CD14-positive monocyte (primary cell): Measurements from ENCODE around the gene MAPK12. TPM values are rescaled to one million over a fixed set of nuclear protein-coding genes. Genes with fewer than 3 reads are reported as not detected.
A peak's percentile ranks its signal among the peaks of the same experiment; 100 is the strongest.

Experiments
- DNase-seq, 3 donors: peaks; one replicate each; pipeline ENCODE4 v3.0.0-alpha.2; 2011 to 2022
- H2AFZ ChIP-seq: 2 replicates; pipeline ENCODE4 v1.6.0; 2012; ENCODE audit warnings: mild to moderate bottlenecking, low read depth, low read length, inconsistent platforms; ENCODE audit not compliant: insufficient read depth, poor library complexity, severe bottlenecking
- H3K27ac ChIP-seq, 2 donors: 1 replicate in 1 of 2; 2 replicates in 1 of 2; pipeline ENCODE4 v1.5.1; 2012 to 2013; ENCODE audit warnings: low read length in 2 of 2, control low read depth in 1 of 2, inconsistent platforms in 1 of 2, low read depth in 1 of 2, mild to moderate bottlenecking in 1 of 2
- H3K27me3 ChIP-seq, 2 donors: one replicate each; pipeline versions ENCODE4 v1.6.0 to v1.6.1; 2011 to 2013; ENCODE audit warnings: low read length in 2 of 2; ENCODE audit not compliant: control insufficient read depth in 2 of 2, insufficient read depth in 2 of 2
- H3K36me3 ChIP-seq, 2 donors: replicated peaks in 1 of 2; 1 replicate in 1 of 2; 2 replicates in 1 of 2; pipeline versions ENCODE4 v1.5.1 to v1.6.1; 2012 to 2013; ENCODE audit warnings: low read length in 2 of 2, control low read depth in 1 of 2, inconsistent platforms in 1 of 2, mild to moderate bottlenecking in 1 of 2; ENCODE audit not compliant: insufficient read depth in 2 of 2, control insufficient read depth in 1 of 2
- H3K4me1 ChIP-seq, 2 donors: 1 replicate in 1 of 2; 2 replicates in 1 of 2; pipeline versions ENCODE4 v1.5.1 to v1.6.1; 2012 to 2013; ENCODE audit warnings: low read length in 2 of 2, control low read depth in 1 of 2, inconsistent platforms in 1 of 2, mild to moderate bottlenecking in 1 of 2, moderate library complexity in 1 of 2; ENCODE audit not compliant: insufficient read depth in 2 of 2, control insufficient read depth in 1 of 2
- H3K4me2 ChIP-seq: replicated peaks from 2 replicates; pipeline ENCODE3; 2012; ENCODE audit warnings: low read length, moderate library complexity, mild to moderate bottlenecking; ENCODE audit not compliant: poor library complexity, severe bottlenecking; ENCODE audit errors: extremely low read depth
- H3K4me3 ChIP-seq, 3 experiments: fragments of 200-600 bp in 1 of 3; sonication (generic) in 1 of 3; replicated peaks in 1 of 3; 1 replicate in 2 of 3; 2 replicates in 1 of 3; pipeline ENCODE4 v1.5.1; 2011 to 2013; ENCODE audit warnings: low read length in 3 of 3, mild to moderate bottlenecking in 3 of 3, control low read depth in 2 of 3, low read depth in 2 of 3, inconsistent platforms in 1 of 3, moderate library complexity in 1 of 3
- H3K79me2 ChIP-seq: 2 replicates; pipeline ENCODE4 v1.6.0; 2012; ENCODE audit warnings: mild to moderate bottlenecking, control low read depth, inconsistent platforms, low read length, moderate library complexity; ENCODE audit not compliant: insufficient read depth
- H3K9ac ChIP-seq: 2 replicates; pipeline ENCODE4 v1.6.0; 2017; ENCODE audit warnings: low read length, mild to moderate bottlenecking; ENCODE audit not compliant: insufficient read depth, poor library complexity, severe bottlenecking
- H3K9me3 ChIP-seq, 2 donors: replicated peaks in 1 of 2; 1 replicate in 1 of 2; 2 replicates in 1 of 2; pipeline versions ENCODE4 v1.5.1 to v1.6.1; 2012 to 2013; ENCODE audit warnings: low read length in 2 of 2, control low read depth in 1 of 2; ENCODE audit not compliant: control insufficient read depth in 1 of 2, insufficient read depth in 1 of 2
- H4K20me1 ChIP-seq: 2 replicates; pipeline ENCODE4 v1.6.0; 2012; ENCODE audit warnings: mild to moderate bottlenecking, low read length, control low read depth, moderate library complexity; ENCODE audit not compliant: insufficient read depth
- H3K27ac Mint-ChIP-seq, 7 donors: one replicate each; pipeline ENCODE4 v1.8.0; 2020; ENCODE audit warnings: mild to moderate bottlenecking in 7 of 7, mixed read lengths in 7 of 7, moderate library complexity in 6 of 7, inconsistent platforms in 2 of 7
- H3K27me3 Mint-ChIP-seq, 3 donors: one replicate each; pipeline ENCODE4 v1.8.0; 2021 to 2022; ENCODE audit warnings: low read depth in 3 of 3, mild to moderate bottlenecking in 3 of 3, mixed read lengths in 3 of 3, moderate library complexity in 3 of 3, inconsistent platforms in 1 of 3
- H3K36me3 Mint-ChIP-seq, 2 donors: one replicate each; pipeline ENCODE4 v1.8.0; 2020; ENCODE audit warnings: mixed read lengths in 2 of 2, inconsistent platforms in 1 of 2, mild to moderate bottlenecking in 1 of 2
- H3K4me1 Mint-ChIP-seq: one replicate; pipeline ENCODE4 v1.8.0; 2020; ENCODE audit warnings: mild to moderate bottlenecking, mixed read lengths
- H3K4me3 Mint-ChIP-seq, 2 donors: one replicate each; pipeline ENCODE4 v1.8.0; 2020; ENCODE audit warnings: mild to moderate bottlenecking in 2 of 2, mixed read lengths in 2 of 2, moderate library complexity in 1 of 2
- H3K9me3 Mint-ChIP-seq, 7 donors: one replicate each; pipeline ENCODE4 v1.8.0; 2020 to 2022; ENCODE audit warnings: mixed read lengths in 7 of 7, mild to moderate bottlenecking in 6 of 7, moderate library complexity in 6 of 7, inconsistent platforms in 2 of 7
- WGBS: methylation state at CpG from one replicate; pipeline ENCODE4 v1.1.5; 2013; ENCODE audit warnings: missing lambda C conversion rate; ENCODE audit not compliant: insufficient coverage; 5-methylcytosine and 5-hydroxymethylcytosine counted together
- intact Hi-C, 2 donors: fragments of 100-400 bp; cut with micrococcal nuclease; formaldehyde crosslinking; loops; one replicate each; pipeline versions ENCODE4 v1.15.0 to v1.15.1; 2023
- polyA plus RNA-seq, 3 donors: library from polyadenylated mRNA; depleted of rRNA in 1 of 3; unstranded in 2 of 3; stranded (reverse) in 1 of 3; fragments of 300-500 nt in 2 of 3; fragments of >200 nt in 1 of 3; fragmentation: Illumina TruSeq in 2 of 3; gene quantifications; 1 replicate in 2 of 3; 2 replicates in 1 of 3; pipeline ENCODE4 v1.2.3, GENCODE V29; 2012 to 2021
- TF ChIP-seq, protein P1 (sequence below): fragments of 200-600 bp; IDR thresholded peaks from one replicate; pipeline ENCODE4 v1.8.0; 2022; ENCODE audit warnings: antibody characterized with exemption, mild to moderate bottlenecking

Gene MAPK12
- polyA plus RNA-seq, 3 donors: 0.06 to 3.2 (median 0.13) TPM

DNA sequence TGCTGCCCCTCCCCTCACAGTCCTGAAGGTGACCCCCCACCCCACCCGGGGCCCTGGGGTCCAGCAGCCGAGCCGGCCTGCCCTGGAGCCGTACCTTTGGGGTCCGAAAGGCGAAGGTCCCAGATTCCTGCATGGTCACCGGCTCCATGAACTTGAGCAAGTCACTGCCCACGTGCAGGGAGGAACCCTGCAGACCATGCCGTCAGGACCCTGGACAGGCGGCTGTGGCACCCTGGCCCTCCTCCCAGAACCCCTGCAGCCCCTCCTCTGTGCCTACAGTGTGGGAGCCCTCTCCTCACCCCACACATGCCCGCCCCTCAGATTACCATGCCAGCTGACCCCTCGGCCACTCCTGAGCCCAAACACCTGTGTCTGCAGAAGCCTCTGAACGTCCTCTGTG, 23.0 kb upstream of the MAPK12 start:
- peaks cover 0 to 2% (median 0%) of the 10 kb centered on the region in 3 donors for H3K27me3 Mint-ChIP-seq
- H3K9ac ChIP-seq: no peak overlapping the region
- H3K27ac Mint-ChIP-seq: peak overlapping the region in 1 of 7 donors; percentile 38
- H2AFZ ChIP-seq: no peak overlapping the region
- H3K79me2 ChIP-seq: peaks cover 38% of the 10 kb centered on the region
- no peak for DNase-seq
- no peak overlapping the region for H3K4me3 ChIP-seq
- H3K4me1 Mint-ChIP-seq: no peaks in the 10 kb centered on the region
- TF ChIP-seq, protein P1, sequence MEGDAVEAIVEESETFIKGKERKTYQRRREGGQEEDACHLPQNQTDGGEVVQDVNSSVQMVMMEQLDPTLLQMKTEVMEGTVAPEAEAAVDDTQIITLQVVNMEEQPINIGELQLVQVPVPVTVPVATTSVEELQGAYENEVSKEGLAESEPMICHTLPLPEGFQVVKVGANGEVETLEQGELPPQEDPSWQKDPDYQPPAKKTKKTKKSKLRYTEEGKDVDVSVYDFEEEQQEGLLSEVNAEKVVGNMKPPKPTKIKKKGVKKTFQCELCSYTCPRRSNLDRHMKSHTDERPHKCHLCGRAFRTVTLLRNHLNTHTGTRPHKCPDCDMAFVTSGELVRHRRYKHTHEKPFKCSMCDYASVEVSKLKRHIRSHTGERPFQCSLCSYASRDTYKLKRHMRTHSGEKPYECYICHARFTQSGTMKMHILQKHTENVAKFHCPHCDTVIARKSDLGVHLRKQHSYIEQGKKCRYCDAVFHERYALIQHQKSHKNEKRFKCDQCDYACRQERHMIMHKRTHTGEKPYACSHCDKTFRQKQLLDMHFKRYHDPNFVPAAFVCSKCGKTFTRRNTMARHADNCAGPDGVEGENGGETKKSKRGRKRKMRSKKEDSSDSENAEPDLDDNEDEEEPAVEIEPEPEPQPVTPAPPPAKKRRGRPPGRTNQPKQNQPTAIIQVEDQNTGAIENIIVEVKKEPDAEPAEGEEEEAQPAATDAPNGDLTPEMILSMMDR: no peak
- peaks cover 92 to 97% of the 10 kb centered on the region in 2 donors for H3K36me3 ChIP-seq
- H3K9me3 ChIP-seq: no peaks in the 10 kb centered on the region
- no peak overlapping the region for H3K4me3 Mint-ChIP-seq
- H3K27me3 ChIP-seq: no peaks in the 10 kb centered on the region
- H3K4me2 ChIP-seq: no peak overlapping the region
- 95% methylated on average over 11 of the region's 13 CpGs for WGBS
- intact Hi-C loops: no loop called here
- peaks cover 98% of the 10 kb centered on the region for H4K20me1 ChIP-seq
- H3K27ac ChIP-seq: no peak overlapping the region
- no peaks in the 10 kb centered on the region for H3K9me3 Mint-ChIP-seq
- H3K4me1 ChIP-seq: no peaks in the 10 kb centered on the region
- H3K36me3 Mint-ChIP-seq: peaks cover 50 to 82% of the 10 kb centered on the region in 2 donors

DNA sequence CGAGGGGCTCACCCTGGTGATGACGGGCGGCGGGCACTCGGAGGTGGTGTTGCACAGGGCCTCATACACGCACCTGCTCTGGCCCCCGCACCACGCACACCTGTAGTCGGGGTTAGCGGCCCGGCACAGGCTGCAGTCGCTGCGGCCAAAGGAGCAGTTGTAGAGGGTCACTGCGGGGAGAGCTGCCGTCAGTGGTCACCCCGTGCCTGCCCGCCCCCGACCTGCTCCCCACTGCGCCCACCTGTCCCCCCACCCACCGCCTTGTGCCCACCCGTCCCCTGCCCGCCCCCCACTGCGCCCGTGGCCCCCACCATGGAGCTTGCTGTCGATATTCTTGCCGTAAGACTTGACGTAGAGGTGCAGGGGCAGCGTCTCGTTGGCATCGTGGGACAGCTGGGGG, 22.3 kb upstream of the MAPK12 start:
- peaks cover 0 to 2% (median 0%) of the 10 kb centered on the region in 7 donors for H3K9me3 Mint-ChIP-seq
- no peak for DNase-seq
- 95% methylated on average over 19 of the region's 30 CpGs for WGBS
- Histone ChIP-seq H3K9ac (no peak overlapping the region), H3K4me1 (no peaks in the 10 kb centered on the region), H3K9me3 (no peaks in the 10 kb centered on the region), H3K27me3 (no peaks in the 10 kb centered on the region), H3K27ac (no peak overlapping the region), H3K79me2 (peaks cover 31% of the 10 kb centered on the region), H3K4me2 (no peak overlapping the region), H4K20me1 (peaks cover 98% of the 10 kb centered on the region), H3K4me3 (no peak overlapping the region), H2AFZ (no peak overlapping the region), H3K36me3 (peaks cover 92 to 97% of the 10 kb centered on the region in 2 donors)
- H3K4me3 Mint-ChIP-seq: no peak overlapping the region
- no peaks in the 10 kb centered on the region for H3K4me1 Mint-ChIP-seq
- TF ChIP-seq, protein P1: no peak
- intact Hi-C loops: no loop called here
- H3K27ac Mint-ChIP-seq: no peak overlapping the region
- H3K36me3 Mint-ChIP-seq: peaks cover 51 to 82% of the 10 kb centered on the region in 2 donors
- peaks cover 0 to 2% (median 0%) of the 10 kb centered on the region in 3 donors for H3K27me3 Mint-ChIP-seq
